Brain pericyte (primary cell): ENCODE data around the gene TPRN.

Source experiments
- DNase-seq: peaks from one replicate; pipeline ENCODE4 v3.0.0-alpha.2; 2012; ENCODE audit warnings: low read depth, low spot score

The TPRN gene

DNA sequence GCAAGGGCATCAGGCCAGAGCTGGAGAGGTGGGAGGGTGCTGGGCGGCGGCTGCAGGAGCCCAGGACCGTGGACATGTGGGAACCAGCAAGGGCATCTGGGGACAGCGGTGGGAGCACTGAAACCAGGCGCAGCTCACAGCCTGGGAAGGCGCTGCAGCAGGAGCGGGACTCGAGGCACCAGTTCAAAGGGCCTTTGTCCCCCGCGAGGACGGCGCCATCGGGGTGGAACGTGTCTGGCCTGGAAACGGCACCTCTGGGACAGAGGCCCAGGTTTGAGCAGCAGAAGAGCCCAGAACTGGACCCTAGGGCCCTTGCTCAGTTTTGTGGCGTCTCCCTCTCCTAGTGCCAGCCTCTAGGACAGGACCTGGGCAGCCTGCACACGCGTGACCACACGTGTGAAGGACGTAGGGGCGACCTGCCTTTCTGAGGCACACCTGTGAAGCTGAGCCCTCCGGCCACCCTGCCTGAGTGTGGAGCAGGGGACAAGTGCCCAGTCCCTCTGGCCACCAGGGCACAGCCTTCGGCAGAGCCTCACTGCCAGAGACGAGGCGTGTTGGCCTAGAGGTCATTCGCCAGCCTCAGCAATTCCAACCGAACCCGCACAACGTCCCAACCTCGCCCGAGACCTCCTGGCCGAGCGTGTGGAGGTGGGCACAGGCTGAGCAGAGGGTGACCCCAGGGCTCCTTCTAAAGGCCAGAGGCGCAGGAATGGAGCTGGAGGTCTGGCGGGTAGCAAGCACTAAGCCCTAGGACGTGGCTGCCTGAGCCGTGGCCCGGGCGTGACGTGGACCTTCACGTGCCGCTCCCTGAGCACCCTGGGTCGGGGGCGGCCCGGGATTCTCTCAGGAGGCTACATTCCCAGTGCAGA lies 26.5 kb downstream of the TPRN start:
- DNase-seq = no peak

DNA sequence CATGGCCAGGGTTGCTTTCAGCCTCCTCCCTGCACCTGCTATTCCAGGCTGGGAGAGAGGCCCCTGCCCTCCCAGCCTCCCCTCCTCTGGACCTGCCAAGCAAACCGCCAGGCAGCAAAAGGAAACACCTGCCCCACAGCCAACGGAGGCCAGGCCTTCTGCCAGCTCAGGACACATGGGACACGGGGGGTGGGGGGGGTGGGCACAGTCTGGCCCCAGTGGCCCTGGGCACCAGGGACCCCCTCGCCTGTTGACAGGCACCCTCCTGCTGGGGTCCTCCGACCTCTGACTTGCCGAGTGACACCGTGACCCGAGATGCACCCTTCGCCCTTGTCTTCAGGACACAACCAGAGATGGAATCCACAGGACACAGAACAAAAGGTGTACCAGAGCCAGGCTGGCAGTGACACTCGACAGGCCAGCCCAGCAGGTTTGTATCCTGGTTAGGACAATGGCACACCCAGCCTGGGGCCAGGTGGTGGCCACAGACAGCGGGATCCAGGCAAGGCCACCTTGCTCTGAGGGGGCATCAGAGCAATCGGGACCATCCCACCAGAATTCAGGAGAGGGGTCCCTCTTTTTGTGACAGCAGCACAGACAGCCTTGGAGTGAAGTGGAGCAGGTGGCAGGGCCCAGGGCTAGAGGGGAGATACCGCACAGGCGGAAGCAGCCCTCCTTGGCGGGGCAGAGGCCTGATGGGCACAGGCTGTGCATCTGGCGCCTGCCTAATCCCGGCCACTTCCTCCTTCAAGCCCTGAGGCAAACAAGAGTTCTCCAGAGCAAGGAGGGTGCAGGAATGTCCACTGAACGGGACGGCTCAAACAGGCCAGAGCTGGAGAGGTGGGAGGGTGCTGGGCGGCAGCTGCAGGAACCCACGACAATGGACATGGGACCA lies 27.4 kb downstream of the TPRN start:
- DNase-seq = no peak

DNA sequence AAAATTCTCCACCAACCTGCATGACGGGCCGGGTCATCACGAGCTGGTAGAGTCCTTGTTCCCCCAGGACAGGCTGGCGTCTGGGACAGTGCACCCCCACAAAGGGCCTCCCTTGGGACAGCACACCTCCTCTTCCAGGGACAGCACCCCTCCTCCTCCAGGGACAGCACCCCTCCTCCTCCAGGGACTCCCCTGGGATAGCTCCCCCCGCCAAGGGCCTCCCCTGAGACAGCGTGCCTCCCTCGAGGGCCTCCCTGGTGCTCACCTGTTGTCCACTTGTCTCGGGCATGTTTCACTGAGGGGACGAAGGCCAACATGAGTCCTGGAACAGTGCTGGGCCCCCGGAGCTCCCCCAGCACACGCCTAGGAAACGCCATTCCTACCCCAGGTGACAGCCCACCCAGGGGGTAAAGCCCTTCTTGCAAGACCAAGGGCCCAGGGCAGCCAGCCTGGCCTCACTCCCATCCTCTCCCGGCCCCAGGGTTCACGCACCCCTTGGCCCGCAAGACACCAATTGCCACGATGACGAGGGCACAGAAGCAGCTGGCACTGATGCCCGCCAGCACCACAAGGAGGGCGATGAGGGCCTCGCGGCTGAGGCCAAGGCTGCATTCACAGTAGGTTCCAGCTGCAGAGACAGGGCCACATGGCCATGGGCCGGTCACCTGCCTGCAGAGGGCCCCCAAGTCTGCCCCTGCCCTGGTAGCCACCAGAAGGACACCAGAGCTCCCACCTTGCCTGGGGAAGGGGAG lies 29.2 kb downstream of the TPRN start:
- no peak for DNase-seq

DNA sequence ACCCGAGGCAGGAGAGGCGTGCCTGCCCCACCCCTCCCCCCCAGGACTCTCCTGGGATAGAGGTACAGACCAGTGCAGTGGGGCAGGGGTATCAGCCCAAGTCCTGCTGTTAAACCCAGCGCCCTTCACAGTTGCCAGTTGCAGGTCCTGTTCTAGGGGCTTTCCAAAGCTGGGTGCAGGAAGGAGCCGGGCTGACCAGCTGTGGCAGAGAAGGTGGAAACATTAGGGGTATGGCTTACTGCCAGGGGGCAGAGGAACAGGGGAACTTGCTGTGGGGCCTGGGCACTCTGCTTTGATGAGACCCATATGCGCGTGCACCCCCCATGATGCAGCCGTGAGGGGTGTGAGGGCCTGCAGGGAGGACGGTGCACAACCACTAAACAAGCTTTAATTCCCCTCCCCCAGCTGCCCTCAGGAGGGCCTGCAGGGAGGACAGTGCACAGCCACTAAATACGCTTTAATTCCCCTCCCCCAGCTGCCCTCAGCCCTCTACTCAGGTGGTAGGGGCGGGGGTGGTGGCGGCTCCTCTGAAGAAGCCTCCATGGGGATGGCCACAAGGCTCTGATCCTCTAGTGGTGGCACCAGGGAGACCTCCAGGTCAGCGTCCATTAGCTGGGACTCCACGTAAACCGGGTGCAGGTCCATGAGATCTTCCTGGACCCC lies 29.9 kb downstream of the TPRN start:
- DNase-seq = no peak

DNA sequence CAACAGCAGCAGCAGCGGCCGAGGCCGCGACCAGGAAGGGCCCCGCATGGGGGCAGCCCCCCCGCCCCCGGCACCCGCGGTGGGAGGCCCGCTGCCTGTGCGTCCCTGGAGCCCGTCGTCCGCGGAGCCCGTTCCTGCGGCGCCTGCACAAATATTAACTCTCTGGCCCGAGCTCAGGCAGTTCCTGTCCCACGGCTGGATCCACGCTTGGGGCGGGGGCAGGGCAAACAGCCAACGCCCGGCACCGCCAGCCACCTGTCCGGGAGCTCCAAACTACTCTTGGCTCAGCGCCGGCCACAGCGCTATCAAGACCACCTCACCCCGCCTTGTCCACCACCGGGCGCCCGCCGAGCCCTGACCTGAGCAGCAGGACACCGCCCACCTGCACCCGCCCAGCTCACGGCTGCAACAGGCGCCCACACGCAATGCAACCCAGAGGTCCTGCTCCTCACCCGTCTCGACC lies 30.6 kb downstream of the TPRN start, which contains the start of gene LRRC26:
Gene LRRC26, minus strand, starts transcription at position 156 of the 463 bp plus-strand sequence. Its CDS starts 108 bp downstream, at position 48.
- DNase-seq = no peak

DNA sequence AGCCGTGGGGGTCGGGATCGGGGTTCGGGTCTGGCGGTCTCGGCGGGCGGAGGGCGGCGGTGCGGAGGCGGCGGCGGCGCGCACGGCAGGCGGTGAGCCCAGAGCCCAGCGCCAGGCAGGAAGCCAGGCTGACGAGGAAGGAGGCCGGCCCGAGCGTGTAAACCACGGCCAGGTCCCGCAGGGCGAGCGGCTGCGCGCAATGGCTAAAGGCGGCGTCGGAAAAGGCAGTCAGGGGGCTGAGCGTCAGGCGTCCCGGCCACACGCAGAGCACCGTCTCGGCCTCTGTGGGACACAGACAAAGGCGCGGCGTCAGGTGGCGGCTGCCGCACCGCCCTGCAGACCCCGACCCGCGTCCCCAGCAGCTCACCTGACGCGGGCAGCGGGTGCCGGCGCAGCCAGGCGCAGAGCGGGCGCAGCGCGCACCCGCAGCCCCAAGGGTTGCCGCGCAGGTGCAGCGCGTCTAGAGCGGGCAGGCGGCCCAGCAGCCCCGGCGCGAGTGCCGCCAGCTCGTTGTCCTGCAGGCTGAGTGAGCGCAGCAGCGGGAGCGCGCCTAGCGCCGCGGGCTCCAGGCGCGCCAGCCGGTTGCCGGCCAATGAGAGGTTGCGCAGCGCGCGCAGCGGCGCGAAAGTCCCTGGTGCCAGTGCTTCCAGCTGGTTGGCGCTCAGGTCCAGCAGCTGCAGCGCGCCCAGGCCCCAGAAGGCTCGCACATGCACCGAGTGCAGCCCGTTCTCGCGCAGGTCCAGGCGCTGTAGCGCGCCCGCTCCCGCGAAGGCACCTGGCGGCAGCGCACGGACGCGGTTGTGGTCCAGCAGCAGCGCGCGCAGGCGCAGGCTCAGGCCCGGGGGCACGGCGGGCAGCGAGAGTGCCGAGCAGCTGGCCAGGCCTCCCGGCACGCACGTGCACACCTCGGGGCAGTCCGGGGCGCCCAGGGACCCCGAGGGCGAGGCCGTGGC lies 31.4 kb downstream of the TPRN start:
- no peak for DNase-seq

DNA sequence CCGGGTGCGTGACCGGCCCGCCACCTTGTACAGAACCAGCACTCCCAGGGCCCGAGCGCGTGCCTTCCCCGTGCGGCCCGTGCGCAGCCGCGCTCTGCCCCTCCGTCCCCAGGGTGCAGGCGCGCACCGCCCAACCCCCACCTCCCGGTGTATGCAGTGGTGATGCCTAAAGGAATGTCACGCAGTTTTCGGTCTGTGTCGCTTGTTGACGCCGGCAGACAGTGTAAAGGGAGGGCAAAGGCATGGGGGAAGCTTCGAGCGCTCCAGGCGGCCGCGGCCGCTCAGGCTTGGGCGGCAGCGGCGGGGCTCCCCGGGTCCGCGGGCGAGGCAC lies 32.0 kb downstream of the TPRN start:
- no peak for DNase-seq

DNA sequence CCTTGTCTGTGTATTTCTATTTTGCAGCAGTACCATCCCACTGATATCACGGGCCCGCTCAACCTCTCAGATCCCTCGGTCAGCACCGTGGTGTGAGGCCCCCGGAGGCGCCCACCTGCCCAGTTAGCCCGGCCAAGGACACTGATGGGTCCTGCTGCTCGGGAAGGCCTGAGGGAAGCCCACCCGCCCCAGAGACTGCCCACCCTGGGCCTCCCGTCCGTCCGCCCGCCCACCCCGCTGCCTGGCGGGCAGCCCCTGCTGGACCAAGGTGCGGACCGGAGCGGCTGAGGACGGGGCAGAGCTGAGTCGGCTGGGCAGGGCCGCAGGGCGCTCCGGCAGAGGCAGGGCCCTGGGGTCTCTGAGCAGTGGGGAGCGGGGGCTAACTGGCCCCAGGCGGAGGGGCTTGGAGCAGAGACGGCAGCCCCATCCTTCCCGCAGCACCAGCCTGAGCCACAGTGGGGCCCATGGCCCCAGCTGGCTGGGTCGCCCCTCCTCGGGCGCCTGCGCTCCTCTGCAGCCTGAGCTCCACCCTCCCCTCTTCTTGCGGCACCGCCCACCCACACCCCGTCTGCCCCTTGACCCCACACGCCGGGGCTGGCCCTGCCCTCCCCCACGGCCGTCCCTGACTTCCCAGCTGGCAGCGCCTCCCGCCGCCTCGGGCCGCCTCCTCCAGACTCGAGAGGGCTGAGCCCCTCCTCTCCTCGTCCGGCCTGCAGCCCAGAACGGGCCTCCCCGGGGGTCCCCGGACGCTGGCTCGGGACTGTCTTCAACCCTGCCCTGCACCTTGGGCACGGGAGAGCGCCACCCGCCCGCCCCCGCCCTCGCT lies 32.6 kb downstream of the TPRN start:
- DNase-seq = no peak

DNA sequence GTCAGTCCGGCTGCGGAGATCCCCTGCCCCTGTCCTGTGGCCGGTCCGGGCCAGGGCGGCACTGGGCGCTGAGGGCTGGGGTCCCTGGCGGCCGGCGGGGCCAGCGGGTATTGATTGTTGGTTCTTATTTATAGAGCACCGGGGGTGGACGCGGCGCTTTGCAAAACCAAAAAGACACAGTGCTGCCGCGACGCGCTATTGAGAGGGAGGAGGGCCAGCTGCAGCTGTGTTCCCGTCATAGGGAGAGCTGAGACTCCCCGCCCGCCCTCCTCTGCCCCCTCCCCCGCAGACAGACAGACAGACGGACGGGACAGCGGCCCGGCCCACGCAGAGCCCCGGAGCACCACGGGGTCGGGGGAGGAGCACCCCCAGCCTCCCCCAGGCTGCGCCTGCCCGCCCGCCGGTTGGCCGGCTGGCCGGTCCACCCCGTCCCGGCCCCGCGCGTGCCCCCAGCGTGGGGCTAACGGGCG lies 33.2 kb downstream of the TPRN start:
- no peak for DNase-seq

DNA sequence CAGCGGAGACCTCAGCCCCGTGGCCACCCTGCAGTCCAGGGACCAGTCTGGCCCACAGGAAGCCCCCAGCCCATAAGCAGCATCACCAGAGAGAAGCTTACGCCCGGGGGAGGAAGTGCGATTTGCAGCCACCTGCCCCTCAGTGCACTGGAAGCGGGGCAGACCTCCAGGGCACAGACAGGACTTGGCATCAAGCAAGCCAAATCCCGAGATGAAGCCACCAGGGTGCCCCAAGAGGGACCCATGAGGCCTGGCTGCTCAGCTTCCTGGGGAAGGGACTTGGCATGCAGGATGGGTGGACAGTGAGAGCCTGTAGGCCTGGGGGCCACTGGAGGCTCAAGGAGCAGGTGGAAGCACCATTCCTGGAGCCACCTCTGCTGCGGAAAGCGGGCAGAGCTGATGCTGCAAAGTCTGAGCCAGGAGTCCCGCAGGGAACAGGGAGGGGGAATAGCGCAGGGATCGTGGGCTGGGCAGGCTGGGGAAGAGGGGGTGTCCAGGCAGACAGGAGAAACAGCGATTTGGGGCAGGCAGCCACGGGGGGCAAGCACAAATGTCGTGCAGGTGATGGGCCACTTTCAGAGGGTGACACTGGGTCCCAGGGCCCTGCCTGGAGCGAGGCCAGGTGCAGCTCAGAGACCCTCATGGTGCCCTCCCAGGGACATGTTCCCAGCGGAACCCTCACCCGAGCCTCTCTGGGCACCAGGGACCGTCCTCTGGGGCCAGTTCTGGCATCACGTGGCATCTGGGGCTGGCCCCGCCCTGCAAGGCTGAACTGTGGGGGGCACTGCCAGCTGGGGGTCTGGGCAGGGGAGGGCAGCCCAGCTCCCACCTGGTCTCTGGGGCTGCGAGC lies 33.9 kb downstream of the TPRN start:
- DNase-seq = no peak

DNA sequence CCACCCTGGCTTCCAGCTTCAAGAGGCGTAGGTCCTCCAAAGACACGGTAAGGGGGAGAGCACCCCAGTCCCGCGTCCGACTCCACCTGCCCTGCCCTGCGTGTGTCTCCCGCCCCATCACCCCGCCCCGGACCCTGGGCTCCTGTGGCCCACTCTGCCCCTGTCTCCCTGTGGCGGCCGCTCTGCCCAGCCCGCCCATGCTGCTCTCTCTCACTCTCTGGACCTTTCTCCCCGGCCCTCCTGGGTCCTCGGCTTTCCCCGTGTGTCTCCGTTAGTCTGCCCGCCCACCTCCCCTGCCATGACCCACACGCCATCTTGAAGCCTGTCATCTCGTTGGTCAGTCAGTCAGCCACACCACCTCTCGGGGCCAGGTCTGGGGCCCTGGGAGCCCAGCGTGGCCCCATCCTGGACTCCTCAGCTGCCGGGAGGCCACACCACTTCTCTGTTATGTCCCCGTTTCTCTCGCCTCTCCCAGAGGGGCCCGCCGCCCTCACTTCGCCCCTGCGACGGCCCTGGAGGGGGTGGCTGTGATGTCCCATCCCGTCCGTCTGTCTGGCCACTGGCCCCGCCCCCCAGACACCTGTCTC lies 35.2 kb downstream of the TPRN start:
- no peak for DNase-seq

DNA sequence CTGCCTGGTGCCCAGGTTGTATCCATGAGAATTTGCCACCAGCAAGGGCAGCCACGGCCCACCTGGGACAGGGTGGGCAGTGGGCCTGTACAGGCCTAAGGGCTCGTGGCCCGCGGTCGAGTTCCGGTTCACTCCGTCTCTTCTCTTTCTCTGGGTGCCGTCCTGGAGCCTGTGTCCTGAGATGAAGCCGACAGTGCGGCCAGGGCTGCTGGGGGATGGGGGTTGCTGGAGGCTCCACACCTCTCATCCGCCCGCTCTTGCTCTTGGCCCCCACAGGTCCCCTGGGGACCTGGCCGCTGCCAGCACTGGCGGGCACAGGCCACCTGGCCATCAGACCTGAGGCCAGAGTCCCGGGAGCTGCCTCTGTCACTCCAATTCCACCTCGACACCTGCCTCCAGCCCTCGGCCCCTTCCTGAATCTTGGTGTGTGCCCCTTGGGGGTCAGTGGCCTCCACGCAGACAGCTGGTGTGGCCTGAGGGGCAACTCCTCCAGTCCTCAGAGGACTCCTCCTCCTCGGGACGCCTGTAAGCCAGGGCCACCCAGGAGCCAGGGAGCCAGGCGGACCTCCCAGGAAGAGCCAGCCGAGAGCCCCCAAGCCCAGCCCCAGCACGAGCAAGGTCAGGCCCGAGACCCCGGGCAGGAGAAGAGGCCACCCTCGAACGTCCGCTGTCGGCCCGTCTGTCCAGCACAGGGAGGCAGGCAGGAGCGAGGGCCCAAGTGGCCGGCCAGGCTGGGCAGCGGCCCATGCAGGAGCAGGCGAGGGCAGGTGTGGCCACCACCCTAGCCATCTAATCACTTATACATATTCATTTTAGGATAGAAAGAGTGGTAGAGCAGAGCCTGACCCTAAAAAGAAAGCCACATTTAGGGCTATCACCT lies 35.9 kb downstream of the TPRN start:
- DNase-seq = no peak

DNA sequence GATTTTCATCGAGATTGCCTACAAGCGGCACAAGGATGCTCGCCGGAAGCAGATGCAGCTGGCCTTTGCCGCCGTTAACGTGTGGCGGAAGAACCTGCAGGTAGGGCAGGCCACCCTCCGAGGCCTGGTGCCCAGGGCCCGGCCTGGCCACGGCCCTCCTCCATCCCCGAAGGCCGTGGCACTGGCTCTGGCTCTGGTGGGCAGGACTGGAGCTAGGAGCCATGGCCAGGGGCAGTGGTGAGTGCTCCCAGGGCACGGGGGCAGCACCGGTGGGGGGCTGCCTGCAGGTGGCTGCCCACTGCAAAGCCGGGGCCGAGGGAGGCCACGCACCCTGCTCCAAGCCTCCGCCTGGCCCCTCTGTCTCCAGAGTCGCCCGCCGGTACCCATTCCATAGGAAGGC lies 36.7 kb downstream of the TPRN start:
- no peak for DNase-seq

DNA sequence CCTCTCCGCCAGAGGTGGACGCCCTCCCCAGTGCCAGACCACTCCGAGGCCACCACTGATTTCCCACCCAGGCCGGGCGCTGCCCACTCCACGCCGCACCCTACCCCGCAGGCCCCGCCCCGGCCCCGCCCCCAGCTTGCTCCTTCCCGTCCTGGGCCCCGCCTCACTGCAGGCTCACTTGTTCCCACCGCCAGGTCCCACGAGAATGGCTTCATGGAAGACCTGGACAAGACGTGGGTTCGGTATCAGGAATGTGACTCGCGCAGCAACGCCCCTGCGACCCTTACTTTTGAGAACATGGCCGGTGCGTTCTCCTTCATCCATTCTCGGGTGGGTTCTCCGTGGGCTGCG lies 37.2 kb downstream of the TPRN start:
- no peak for DNase-seq

DNA sequence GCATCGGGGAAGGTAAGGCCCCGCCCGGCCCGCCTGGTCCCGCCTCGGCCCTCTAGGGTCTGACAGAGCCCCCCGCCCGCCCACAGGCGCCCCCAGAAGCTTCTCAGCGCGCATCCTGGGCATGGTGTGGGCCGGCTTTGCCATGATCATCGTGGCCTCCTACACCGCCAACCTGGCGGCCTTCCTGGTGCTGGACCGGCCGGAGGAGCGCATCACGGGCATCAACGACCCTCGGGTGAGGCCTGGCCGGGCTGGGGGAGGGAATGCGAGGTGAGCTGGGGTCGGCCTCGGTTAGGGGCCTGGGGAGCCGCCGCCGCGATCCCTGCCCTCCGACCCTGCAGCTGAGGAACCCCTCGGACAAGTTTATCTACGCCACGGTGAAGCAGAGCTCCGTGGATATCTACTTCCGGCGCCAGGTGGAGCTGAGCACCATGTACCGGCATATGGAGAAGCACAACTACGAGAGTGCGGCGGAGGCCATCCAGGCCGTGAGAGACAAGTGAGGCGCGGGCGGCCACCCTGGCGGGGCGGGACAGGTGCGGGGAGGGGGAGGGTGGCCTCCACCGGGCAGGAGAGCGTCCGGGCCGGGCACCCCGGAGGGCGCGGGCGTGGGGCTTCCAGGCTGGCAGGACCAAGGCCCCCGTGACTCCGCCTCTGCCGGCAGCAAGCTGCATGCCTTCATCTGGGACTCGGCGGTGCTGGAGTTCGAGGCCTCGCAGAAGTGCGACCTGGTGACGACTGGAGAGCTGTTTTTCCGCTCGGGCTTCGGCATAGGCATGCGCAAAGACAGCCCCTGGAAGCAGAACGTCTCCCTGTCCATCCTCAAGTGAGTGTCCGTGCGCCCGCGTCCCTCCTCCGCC lies 37.8 kb downstream of the TPRN start:
- no peak for DNase-seq
